Stimulated activated CD4-positive, alpha-beta T cell treated with anti-CD3 and anti-CD28 coated beads, Interleukin-12 subunit alpha, Interleukin-12 subunit beta, amount 100 ng/mL, for 48 hours (primary cell): Measurements from ENCODE around the gene SCYL2.
"Not testable (repeated sequence)": the region's sequence is repeated elsewhere in the genome, so short reads cannot be mapped to it uniquely, and the experiment has no call there.

Source experiments
- DNase-seq, 3 donors: peaks; one replicate each; pipeline ENCODE4 v3.0.0-alpha.2; 2020; ENCODE audit warnings: low read depth in 2 of 3, low spot score in 1 of 3

The SCYL2 gene

DNA sequence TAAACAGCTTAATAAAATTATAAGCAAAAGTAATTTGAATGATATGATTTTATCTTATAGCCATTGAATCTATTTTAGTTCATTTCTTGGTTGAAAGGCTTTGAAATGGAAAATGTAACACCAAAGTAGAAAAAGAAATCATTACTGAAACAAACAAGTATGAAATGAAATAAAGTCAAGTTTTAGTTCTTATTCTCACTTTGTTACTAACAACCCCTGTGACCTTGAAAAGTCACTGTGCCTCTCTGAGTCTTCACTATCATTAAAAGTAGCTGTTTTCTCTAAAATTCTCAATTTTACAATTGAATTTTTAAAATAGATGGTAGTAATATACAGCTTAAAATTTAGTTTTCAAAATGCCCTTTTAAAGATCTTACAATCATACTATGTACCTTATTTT, 57.5 kb downstream of the SCYL2 start:
- no peak for DNase-seq

DNA sequence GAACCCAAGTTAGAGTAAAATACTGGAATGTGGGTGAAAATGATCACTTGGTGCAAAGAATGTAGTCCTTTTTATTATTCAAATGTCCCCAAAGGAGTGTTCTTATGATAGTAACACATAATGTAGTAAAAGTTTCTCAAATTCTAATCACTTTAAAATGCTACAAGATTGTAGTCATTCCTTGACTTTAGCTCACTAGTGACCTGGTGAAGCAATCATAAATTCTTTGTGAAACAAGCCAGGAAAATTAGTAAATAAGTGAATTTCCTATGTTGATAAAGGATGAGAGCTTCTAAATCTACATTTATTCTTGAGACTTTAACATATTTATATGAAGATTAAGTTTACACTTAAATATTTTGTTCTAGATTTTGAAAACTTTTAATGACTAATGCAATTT, 59.2 kb downstream of the SCYL2 start:
- DNase-seq = no peak

DNA sequence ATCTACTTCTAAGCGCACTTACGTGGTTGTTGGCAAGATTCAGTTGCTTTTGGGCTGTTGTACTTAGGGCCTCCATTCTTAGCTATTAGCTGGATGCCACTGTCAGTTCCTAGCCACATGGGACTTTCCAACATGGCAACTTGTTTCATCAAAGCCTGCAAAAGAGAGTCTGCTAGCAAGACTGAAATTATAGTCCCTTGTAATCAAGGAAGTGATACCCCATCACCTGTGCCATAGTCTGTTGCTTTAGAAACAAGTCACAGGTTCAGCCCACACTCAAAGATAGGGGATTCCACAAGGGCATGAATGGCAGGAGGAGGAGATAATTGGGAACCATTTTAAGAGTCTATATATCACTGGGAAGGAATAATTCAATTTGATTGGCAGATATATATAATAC, 62.8 kb downstream of the SCYL2 start:
- DNase-seq = no peak

DNA sequence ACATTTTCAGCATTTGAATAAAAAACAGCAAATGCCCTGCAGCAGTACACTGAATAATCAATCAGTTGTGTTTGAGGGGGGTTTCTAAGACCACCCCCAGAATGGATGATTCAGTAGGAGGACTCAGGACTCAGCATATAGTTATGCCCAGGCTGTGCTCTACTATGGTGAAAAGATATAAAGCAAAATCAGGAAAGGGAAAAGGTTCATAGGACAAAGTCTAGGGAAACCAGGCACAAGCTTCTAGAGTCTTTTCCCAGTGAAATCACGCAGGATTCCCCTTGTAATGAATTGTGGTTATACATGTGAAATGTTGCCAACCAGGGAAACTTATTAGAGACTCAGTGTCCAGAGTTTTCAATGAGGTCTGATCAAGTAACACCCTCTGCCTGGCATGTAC, 64.9 kb downstream of the SCYL2 start:
- DNase-seq = no peak

DNA sequence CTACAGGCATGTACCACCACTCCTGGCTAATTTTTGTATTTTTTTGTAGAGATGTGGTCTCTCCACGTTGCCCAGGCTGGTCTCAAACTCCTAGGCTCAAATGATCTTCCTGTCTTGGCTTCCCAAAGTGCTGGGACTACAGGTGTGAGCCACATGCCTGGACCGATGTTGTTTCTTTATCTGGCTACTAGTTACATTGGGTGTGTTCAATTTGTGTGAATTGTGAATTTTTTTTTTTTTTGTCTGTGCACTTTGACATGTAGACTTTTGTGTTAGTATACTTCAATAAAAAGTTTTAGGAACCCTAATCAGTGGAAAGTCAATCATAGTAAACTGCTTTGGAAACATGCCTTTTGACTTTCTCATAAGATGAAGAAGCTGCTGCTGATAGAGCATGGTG, 65.9 kb downstream of the SCYL2 start:
- no peak for DNase-seq

DNA sequence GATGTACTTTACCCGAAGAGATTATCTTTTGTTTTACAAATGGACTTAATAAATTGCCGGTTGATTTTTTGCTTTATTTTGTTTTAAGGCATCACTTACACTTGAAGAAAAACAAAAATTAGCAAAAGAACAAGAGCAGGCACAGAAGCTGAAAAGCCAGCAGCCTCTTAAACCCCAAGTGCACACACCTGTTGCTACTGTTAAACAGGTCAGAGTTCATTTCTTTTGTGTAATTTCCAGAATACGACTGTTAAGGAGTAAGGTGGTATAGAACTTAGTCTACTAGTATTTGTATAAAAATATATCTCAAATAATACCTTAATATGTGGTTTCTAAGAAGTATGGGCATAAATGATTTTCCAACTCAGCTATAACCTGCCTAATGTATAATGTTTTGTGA, 70.3 kb downstream of the SCYL2 start:
- no peak for DNase-seq

DNA sequence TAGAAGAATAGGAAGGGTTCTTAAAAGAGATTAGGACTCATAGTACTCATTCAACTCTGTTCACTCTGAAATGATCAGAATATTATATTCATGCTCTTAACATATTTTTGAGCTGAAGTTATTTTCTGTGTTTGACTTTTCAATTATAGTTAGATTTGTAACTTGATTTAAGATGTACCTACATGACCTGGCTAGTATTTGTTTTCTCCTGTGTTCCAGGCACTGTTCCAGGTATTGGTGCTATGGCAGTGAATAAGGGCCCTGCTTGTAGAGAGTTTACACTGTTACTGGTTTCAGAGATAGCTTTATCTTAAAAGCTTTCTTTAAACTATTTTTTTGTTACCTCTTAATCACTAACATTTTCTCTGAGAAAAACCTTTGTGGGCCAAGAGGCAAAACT, 70.8 kb downstream of the SCYL2 start:
- no peak for DNase-seq

DNA sequence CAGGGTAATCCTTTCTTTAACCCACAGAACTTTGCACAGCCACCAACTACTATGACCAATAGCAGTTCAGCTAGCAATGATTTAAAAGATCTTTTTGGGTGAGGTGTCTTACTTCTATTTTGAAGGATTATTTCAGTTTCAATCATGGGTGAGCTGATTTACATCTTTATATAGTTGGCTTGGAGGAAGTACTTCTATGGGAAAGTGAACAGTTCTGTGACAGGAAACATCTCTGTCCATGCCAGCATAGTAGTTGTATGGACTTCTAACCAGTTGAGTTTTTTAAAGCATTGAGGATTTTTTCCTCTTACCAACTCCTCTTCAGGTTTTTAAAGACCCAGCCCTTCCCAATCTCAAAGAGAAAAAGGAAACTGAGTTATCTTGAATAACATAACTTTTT, 72.1 kb downstream of the SCYL2 start:
- no peak for DNase-seq

DNA sequence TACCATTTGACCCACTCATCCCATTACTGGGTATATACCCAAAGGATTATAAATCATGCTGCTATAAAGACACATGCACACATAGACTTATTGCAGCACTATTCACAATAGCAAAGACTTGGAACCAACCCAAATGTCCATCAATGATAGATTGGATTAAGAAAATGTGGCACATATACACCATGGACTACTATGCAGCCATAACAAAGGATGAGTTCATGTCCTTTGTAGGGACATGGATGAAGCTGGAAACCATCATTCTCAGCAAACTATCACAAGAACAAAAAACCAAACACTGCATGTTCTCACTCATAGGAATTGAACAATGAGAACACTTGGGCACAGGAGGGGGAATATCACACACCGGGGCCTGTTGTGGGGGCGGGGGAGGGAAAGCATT, 75.9 kb downstream of the SCYL2 start:
- DNase-seq = not testable (repeated sequence)

DNA sequence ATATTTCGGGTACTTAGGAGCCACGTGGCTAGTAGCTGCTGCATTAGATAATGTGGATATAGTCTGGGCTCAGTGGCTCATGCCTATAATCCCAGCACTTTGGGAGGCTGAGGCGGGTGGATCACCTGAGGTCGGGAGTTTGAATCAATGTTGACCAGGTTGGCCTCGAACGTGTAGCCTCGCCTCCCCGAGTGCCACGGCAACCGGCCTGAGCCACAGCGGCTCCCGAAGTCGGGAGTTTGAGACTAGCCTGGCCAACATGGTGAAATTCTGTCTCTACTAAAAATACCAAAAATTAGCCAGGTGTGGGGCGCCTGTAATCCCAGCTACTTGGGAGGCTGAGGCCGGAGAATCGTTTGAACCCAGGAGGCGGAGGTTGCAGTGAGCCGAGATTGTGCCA, 77.4 kb downstream of the SCYL2 start:
- not testable (repeated sequence) for DNase-seq

DNA sequence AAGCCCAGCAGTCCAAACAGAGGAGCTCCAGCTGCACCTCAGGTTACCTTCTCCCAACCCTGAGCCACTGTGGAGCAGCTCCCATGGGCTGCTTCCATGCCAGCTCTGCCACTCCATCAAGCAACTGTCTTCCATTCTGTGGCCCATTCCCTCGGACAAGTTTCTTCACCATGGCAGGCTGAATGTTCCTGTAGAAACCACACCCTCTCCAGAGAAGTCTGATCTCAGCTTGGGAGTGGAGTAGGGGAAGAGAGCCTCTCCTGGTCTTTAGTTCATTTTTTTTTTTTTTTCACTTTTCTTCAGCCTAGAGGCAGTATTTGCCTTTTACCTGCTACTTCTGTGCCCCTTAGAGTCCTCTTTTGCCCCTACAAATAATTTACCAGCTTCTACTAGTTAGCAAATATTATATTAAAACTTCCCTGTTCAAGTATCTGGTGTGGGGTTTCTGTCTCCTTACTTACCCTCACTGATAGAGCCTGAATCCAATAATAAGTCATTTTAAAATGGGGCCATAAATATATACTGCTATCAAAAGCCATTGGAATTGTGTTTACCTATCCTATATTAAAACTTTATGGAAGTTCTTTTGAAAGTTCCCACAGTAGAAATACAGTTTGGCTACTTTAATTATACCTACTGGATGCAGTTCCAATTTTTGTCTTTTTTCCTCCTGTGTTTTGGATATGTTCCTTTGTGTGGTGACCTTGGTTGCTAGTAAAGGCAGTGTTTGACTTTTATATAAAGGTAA, 78.2 kb downstream of the SCYL2 start:
- DNase-seq = no peak

DNA sequence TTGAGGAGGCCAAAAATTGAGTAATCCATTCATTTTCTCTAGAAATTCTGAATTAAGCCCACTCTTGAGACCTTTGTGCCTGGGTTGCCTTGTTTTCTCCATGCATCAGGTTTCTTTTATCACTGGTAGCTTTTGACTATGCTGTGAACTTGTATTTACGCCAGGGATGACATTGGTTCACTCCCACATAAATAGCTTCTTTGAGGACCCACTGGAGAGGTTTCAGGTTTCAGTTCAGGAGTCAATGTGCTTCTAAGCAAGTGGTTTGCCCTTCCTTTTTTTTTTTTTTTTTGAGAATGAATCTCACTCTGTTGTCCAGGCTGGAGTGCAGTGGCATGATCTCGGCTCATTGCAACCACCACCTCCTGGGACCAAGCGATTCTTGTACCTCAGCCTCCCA, 79.7 kb downstream of the SCYL2 start:
- no peak for DNase-seq

DNA sequence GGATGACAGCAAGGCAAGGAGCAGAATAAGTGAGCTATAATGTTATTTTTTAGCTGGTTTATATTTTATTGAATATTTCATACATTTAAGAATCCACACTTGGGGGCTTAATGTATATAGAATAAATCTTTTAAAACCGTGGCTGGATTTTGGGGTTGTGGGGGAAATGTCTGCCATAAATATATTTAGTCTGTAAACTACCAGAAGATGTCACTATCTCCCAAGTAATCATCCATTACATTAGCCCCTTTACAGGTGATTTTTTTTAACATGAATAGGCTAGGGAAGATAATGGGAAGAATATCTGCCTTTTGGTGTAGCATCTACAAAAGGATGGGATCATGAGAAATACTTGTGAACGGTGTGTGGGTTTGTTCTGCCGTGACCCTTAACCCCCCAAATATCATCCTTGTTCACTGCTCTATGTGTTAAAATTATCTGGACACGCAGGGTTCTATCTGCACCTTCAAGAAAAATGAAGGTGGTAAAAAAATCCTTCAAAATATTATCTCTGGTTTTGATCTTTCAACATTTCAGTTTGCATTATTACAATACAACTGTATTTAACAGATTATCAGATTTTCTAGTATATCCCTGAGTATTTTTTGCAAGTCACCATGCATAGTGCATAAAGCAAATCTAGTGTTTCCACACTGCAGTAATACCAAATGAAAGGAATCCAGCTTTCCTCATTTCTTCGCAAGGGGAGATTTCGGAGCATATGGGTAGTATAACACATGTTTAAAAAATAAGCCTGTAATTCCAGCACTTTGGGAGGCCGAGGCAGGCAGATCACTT, 81.9 kb downstream of the SCYL2 start:
- DNase-seq = no peak

DNA sequence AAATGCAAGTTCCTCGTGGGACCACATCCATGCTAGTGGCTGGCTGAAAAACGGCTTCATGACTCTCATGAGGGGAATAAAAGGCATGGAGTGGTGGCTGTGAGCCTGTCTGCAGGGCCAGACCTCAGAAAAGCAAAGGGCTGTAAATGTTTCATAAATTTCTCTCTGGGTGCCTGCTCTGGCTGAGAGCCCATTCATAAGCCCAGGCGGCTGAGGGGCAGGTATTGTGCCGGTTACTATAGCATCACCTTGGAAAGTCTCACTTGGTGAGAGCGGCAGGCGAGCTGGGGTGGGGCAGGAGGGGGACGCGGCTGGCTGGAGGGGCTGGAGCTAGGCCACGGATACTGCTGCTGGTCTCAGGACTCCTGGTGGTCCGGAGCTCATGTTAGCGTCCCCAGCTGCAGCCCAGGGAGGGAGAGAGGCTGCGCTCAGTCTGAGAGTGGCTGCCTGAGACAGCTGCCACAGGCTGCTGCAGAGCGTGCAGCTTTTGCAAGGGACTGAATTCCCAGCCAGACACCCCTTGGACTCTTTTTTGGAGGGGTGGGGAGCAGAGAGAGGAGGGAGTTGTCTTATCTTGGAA, 89.8 kb downstream of the SCYL2 start, which contains the start of gene SLC17A8:
TSS of gene SLC17A8 (plus strand) at position 431 of the 580 bp plus-strand sequence. CDS start 318 bp downstream, outside the sequence.
- DNase-seq = no peak

DNA sequence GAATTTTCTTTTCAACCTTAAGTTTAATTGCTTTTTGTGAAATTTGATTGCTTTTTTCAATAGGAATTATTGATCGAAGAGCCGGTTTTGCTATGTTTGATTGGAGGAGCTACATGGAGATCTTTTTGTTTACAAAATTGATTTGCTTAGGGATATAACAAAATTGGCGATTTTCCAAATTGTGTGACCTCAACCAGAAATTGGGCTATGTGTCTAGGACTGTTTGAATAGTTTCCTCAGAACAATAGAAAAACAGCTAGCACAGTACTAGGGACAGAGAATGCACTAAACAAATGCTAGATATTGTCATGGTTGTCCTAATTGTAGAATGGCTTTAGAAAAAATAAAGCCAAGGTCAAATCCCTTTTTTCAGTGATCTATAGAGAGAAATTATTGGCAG, 92.3 kb downstream of the SCYL2 start:
- no peak for DNase-seq

DNA sequence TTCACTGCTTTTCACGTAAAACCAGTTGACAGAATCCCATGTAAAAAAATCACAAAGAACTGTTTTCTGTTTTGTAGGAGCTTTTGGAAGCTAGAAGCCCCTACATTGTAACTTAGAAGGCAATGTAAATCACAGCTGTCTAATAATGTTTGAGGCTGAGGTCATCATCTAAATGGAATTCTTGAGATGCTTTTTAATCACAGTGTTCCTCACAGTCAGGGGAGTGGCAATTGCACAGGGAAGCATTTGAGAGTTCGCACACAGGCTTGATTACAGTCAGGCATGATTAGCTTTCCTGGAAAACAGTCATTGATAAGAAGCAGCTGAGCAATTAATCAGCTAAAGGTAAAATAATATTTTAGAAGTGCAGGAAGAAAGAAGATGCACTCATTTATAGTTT, 92.8 kb downstream of the SCYL2 start:
- DNase-seq = no peak

DNA sequence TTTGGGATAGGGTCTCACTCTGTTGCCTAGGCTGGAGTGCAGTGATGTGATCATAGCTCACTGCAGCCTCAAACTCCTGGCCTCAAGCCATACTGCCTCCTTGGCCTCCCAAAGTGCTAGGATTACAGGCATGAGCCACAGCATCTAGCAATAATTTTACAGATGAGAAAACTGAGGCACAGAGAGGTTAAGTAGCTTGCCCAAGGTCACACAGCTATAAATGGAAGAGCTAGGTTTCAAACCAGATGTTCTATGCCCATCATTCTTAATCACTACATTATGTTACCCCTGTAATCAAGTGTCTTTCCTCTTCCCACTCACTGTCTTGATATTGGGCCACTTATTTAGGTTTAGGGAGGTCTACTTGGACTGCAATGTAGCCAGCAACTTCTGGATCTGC, 93.5 kb downstream of the SCYL2 start:
- DNase-seq = no peak

DNA sequence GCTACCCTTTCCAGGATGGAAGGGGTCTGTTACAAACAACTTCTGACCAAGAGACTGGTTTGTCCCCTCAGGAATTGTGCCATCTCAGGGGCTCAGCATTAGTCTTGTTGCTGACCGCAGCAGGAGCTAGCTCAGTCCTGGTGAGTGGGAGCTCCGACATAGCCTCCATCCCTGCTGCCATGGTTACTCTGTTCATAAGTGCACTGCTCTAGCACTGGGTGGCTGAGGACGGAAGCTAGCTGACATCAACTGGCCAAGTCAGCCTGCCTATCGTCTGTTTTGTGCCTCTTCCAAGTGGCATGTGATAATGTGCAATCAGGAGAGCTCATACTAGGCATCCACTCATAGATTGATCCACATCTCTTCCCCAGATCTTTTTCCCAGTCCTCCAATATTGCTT, 97.3 kb downstream of the SCYL2 start:
- no peak for DNase-seq

DNA sequence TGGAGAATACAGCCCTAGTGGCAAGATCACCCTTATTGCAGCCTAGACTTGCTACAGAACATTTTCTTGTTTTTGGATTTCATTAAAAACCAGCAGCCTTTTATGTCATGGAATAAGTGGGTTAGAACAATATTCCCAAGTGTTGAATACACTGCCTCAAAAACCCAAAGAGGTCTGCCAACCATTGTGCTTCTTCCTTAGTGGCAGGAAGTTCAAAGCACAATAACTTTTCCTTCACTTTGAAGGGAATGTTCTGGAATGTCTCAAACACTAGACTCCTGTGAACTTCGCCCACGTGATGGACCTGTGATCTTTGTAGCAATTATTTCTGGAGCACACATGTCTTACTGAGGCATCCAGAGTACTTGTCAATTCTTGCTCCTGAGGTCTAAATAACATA, 98.4 kb downstream of the SCYL2 start:
- DNase-seq = no peak

DNA sequence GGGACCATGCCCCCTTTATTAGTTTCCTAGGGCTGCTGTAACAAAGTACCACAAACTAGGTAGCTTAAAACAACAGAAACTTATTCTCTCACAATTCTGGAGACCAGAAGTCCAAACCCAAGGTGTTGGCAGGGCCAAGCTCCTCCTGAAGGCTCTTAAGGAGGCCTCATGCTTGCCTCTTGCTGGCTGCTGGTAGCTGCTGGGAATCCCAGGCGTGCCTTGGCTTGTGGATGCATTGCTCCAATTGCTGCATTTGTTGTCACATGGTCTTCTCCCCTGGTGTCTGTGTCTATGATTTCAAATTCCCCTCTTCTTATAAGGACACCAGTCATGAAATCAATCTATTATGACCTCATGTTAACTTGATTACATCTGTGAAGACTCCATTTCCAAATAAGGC, 101.1 kb downstream of the SCYL2 start:
- DNase-seq = no peak

DNA sequence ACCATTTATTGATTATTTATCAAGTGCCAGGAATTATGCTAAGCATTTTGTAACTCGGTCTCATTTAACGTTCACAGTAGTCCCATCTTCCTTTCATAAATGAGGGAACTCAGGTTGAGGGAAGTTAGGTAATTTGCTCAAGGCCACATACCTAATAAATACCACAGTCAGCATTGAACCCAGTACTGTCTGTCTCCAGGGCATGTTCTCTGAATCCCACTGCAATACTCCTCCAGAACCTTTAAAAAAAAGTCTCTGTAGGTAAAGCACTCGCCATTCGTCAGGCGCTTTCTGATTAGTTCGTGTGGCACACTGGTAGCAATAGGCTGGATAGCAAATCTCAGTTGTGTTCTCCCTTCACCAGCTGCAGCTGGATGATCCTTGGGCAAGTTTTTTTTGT, 104.2 kb downstream of the SCYL2 start:
- no peak for DNase-seq
